GM18498 (cell line): ENCODE data around the gene PM20D2.
"Not testable (repeated sequence)": the region's sequence is repeated elsewhere in the genome, so short reads cannot be mapped to it uniquely, and the experiment has no call there.

Experiments used
- ATAC-seq: cut with Tn5 transposase; IDR thresholded peaks from one replicate; pipeline ENCODE4 v1.9.1; 2021; ENCODE audit warnings: mild to moderate bottlenecking, moderate library complexity; ENCODE audit not compliant: unreplicated experiment

Gene PM20D2, protein sequence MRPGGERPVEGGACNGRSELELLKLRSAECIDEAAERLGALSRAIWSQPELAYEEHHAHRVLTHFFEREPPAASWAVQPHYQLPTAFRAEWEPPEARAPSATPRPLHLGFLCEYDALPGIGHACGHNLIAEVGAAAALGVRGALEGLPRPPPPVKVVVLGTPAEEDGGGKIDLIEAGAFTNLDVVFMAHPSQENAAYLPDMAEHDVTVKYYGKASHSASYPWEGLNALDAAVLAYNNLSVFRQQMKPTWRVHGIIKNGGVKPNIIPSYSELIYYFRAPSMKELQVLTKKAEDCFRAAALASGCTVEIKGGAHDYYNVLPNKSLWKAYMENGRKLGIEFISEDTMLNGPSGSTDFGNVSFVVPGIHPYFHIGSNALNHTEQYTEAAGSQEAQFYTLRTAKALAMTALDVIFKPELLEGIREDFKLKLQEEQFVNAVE

DNA sequence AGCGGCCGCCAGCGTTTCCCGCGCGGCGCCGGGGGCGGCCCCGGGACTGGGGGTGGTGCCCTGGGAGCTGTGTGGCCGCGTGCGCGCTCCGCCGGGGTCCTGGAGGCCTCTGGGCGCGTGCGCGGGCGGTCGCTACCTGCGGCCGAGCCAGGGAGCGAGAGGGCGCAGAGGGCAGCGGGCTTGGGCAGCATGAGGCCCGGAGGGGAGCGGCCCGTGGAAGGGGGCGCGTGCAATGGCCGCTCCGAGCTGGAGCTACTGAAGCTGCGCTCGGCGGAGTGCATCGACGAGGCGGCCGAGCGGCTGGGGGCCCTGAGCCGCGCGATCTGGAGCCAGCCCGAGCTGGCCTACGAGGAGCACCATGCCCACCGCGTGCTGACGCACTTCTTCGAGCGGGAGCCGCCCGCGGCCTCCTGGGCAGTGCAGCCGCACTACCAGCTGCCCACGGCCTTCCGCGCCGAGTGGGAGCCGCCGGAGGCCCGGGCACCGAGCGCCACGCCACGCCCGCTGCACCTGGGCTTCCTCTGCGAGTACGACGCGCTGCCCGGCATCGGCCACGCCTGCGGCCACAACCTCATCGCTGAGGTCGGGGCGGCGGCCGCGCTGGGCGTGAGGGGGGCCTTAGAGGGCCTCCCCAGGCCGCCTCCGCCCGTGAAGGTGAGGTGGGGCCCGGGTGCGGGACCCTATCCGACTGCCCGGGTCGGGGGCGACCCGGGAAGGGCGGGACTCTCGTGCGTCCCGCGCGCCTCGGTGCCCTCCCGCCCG, at the start of gene PM20D2:
Gene PM20D2 (plus strand): TSS at position 100 of the 762 bp plus-strand sequence. CDS start 90 bp downstream, at position 190.
- peak; percentile 77 for ATAC-seq

DNA sequence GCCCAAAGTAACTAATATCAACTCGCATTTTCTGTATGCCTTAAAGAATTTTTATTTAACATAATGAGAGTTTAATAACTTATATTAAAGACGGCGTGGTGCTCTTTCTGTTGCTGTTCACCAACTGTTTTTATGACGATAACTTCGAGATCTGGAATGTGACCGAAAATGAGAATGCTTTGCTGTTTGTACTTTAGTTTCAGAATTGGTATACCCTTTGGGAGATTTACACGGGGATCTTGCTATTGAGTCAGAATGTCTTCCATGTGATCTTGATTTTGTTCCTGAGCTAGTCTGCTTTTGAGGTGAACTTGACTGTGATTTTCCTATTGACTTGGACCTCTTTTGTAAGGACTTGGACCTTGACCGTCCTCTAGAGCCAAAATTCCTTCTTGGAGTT, 47.4 kb upstream of the PM20D2 start:
- no peak for ATAC-seq

DNA sequence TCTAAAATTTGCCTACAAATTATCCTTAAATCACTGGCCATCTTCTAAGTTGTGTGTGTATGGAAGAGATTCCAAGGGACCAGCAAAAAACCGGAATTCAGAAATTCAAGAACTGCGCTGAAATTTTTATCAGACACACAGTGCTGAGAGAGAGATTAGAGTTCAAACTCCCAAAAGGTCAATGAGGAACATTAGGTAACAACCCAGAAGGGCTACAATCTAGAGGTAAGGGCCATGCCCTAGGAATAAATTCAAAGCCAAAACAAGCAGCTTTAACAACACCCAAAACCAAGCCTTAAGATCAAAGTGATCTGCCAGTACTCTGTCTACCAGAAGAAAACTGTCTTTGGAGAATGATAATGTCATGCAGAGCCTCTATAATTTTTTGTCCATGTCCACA, 45.7 kb upstream of the PM20D2 start:
- no peak for ATAC-seq

DNA sequence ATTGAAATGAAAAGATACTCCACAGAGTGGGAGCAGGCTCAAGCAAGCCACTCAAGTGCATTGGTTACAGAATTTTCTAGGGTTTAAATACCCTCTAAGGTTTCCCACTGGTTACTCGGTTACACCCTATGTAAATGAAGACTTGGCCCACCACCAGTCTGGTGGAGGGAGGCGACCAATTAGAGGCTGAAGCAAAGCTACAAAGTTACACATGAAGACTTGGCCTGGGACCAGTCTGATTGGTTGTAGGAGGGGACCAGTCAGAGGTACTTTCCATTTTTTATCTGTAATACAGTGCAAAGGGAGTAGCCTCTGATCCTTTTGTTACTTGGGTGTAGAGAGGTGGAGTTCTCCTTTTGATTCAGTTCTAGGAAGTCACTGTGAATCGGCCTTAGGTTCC, 35.6 kb upstream of the PM20D2 start:
- no peak for ATAC-seq

DNA sequence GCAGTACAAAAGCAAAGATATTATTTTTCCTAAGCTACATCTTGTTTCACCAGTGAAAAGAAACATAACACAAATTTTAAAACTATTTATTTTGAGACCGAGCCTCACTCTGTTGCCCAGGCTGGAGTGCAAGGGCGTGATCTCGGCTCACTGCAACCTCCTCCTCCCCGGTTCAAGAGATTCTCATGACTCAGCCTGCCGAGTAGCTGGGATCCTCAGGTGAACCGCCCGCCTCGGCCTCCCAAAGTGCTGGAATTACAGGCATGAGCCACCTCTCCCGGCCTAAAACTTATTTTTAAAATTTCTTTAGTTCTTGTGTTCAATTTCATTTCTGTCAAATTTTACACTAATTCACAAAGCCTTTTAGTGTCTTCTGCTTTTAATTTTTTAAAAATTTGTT, 33.9 kb upstream of the PM20D2 start:
- ATAC-seq, result no peak

- ATAC-seq, result no peak
These were observed 29.2 kb upstream of the PM20D2 start for GRCh38 chr6:89116702-89117101.

- peak; percentile 84 for ATAC-seq
These were observed 28.4 kb upstream of the PM20D2 start, which contains the start of gene SRSF12 for GRCh38 chr6:89117211-89118108. Gene SRSF12 (minus strand): TSS chr6:89118071. CDS start chr6:89117887, 184 bp downstream.

DNA sequence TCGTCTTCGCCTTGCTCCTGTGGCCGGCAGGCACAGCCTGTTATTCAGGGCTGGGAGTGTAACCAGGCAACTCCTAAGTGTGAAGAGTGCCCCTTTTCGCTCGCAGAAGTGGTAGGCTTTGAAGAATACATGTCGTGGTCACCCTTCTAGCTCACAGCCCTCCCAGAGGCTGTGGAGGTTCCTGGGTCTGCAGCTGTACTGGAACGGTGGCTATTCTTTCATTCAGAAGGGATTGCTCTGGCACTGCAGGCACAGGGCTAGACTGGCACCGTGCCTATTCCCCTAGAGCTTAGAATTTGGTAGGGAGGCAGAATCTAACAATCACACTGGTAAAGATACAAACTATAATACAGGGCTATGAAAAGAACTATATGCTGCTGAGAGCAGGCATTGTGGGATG, 26.9 kb upstream of the PM20D2 start:
- no peak for ATAC-seq

GRCh38 chr6:89120371-89120770, 25.5 kb upstream of the PM20D2 start:
- no peak for ATAC-seq

DNA sequence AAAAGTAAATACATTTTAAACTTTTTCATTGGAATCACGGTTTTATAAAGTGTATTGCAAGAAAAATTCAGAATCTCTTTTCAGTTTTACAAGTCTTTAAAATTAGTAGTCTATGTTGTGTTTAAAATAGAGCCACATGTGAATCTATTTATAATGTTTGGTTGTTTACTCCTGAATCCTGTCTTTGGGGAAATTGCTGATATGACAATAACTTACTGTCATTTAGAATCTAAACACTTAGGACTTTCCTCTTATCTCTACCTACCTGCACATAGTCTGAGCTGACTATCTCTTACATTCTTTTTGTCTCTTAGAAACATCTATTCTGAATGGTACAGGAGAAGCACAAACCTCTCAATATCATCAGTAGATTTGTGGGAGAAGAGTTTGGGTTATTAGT, 23.9 kb upstream of the PM20D2 start:
- ATAC-seq, result no peak

DNA sequence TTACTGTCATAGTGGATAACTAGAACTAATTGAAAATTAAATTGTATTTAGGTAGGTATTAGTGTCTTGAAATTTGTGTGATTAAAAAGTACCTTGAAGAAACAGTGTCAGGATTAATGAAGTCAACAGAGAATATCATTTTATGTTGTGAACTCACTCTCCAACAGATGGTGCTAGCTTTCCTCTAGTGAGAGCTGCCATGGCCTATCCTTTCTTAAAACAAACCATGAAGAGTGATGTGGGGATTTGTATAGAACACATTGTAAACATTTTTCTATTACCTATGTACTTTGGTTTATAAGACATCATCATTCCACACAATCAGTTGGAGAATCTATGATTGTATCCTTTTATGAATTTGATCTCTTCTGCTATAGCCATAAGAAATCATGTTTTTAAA, 23.2 kb upstream of the PM20D2 start:
- ATAC-seq, result no peak

GRCh38 chr6:89128256-89128671, 17.6 kb upstream of the PM20D2 start:
- ATAC-seq, result not testable (repeated sequence)

GRCh38 chr6:89131599-89131998, 14.3 kb upstream of the PM20D2 start:
- no peak for ATAC-seq

DNA sequence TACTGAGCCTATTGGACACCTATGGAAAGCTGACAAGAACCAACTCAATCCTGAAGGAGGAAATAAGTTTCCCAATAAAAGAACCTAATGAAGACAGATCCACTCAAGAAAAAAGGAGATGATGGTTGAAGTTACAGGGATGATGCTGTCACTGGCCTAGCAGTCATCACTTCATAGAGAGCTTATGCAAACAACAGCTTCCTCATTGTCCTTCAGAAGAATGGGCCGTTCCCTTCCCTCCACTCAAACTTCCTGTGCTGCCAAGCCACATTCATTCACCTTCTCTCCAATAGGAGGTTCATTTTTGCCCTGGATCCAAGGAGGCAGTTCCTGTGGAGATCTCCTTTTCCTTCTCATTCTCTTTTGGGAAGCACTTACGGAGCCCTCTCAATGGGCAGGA, 13.8 kb upstream of the PM20D2 start:
- ATAC-seq, result no peak

GRCh38 chr6:89133981-89134380, 11.9 kb upstream of the PM20D2 start:
- no peak for ATAC-seq

DNA sequence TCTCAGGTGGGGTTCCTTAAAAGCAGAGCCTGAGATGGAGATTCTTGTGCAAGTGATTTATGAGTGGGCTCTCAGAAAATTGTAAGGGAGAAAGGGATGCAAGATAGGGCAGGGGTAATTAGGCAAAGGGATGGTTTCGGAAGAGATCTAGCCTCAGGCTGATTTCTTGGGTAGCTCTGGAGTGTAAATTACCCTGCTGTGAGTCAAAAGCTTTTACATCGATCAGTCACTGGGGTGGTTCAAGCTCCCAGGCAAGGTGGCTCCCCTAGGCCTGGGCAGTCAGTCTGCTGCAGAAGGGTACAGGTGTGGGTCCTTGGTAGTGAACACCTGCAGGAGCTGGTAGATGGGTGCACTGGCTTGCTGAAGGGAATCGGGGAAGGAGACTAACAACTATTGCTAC, 11.1 kb upstream of the PM20D2 start:
- no peak for ATAC-seq

DNA sequence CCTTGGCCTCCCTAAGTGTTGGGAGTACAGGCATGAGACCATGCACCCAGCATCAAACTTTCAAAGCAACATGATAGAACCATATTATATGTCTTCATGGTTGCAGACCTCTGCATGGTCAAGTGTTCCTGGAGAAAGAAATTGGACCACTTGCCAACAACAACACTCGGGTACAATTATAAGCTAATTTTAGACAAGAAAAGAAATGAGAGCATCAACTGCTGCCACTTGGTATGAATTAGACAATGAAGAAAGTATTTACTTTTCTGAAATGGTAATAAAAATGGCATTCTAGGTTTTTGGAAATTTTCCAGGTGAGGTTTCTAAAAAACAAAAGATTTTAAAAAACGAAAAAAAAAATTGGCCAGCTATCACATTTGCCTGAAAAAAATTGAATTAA, 7.7 kb upstream of the PM20D2 start:
- no peak for ATAC-seq

GRCh38 chr6:89139509-89140346, 6.1 kb upstream of the PM20D2 start:
- ATAC-seq, result no peak

DNA sequence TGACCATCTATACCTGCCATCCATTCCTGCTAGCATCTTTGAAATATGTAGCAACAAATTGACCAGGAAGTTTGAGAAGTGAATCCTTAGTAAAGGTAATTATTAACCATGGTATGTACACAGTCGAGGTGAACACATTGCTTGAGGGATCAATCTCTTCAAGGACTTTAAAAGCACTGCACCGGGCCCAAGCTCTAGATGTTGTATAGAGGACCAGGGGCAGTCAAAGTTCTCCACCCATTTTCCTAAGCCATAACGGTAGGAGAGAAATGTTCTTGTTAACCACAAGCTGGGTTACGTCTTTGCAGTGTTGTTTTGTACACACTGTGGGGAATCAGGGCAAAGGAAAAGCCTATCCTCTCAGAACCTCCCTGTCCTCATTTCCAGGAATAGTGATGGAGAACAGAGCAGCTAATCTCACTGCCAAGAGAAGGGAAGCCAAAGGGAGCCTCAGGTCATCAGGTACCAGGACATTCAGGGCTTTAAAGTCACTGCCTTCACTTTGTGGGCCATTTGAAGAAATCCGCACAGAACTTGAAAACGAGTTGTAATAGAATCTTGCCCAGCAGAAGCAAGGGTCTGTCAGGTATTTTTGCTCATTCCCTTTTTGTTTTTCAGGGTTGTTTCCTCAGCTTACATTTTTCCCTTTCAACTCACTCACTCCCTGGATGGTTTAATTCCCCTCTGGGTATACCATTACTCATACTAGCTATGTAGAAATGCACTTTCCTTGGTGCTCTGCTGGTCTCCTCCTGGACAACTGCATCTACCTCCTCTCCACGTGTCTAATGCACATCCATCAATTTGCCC, 5.3 kb upstream of the PM20D2 start:
- ATAC-seq, result no peak
